Measurements from ENCODE around the gene THSD4.
"Not testable (repeated sequence)": the region's sequence is repeated elsewhere in the genome, so short reads cannot be mapped to it uniquely, and the experiment has no call there.

The THSD4 gene

GRCh38 chr15:71648095-71648494 is 532.8 kb downstream of the THSD4 start:
- no peak for DNase-seq

- no peak for DNase-seq
These were observed 534.6 kb downstream of the THSD4 start for GRCh38 chr15:71649894-71650293.

- no peak for DNase-seq
These were observed 535.3 kb downstream of the THSD4 start for GRCh38 chr15:71650603-71651002.

GRCh38 chr15:71651750-71652186 is 536.5 kb downstream of the THSD4 start:
- no peak for DNase-seq

GRCh38 chr15:71654042-71654719 is 538.9 kb downstream of the THSD4 start:
- DNase-seq = no peak

GRCh38 chr15:71654720-71655174 is 539.5 kb downstream of the THSD4 start:
- DNase-seq = no peak

- no peak for DNase-seq
These were observed 541.2 kb downstream of the THSD4 start for GRCh38 chr15:71656425-71656824.

- DNase-seq = no peak
These were observed 541.9 kb downstream of the THSD4 start for GRCh38 chr15:71657141-71657540.

GRCh38 chr15:71658036-71658435 is 542.8 kb downstream of the THSD4 start:
- DNase-seq = no peak

GRCh38 chr15:71658827-71659729 is 543.8 kb downstream of the THSD4 start:
- DNase-seq = no peak

- DNase-seq = no peak
These were observed 544.4 kb downstream of the THSD4 start for GRCh38 chr15:71659730-71660067.

GRCh38 chr15:71660501-71660900 is 545.2 kb downstream of the THSD4 start:
- DNase-seq = no peak

GRCh38 chr15:71662306-71662705 is 547.0 kb downstream of the THSD4 start:
- no peak for DNase-seq

- DNase-seq = no peak
These were observed 549.4 kb downstream of the THSD4 start for GRCh38 chr15:71664622-71665021.

- no peak for DNase-seq
These were observed 551.7 kb downstream of the THSD4 start for GRCh38 chr15:71666763-71667620.

- no peak for DNase-seq
These were observed 554.4 kb downstream of the THSD4 start for GRCh38 chr15:71669688-71670087.

- not testable (repeated sequence) for DNase-seq
These were observed 555.0 kb downstream of the THSD4 start for GRCh38 chr15:71670222-71670621.

- DNase-seq = no peak
These were observed 559.1 kb downstream of the THSD4 start for GRCh38 chr15:71674354-71674753.

- no peak for DNase-seq
These were observed 562.1 kb downstream of the THSD4 start for GRCh38 chr15:71677352-71677751.

GRCh38 chr15:71677766-71678165 is 562.5 kb downstream of the THSD4 start:
- no peak for DNase-seq

- DNase-seq = no peak
These were observed 562.9 kb downstream of the THSD4 start for GRCh38 chr15:71678191-71678590.

- no peak for DNase-seq
These were observed 563.3 kb downstream of the THSD4 start for GRCh38 chr15:71678605-71679004.

- no peak for DNase-seq
These were observed 564.0 kb downstream of the THSD4 start for GRCh38 chr15:71679223-71679792.

Data from activated naive CD4-positive, alpha-beta T cell treated with Interleukin-2 at 50 U/mL for 16 hours (primary cell).